ENCODE results near the gene CD244.

GRCh38 chr1:160823296-160823695, 39.4 kb downstream of the CD244 start:
- TF ChIP-seq CTCF (IDR thresholded peaks at IDR 0.05) (no peak), POLR2A (IDR thresholded peaks at IDR 0.05) (no peak)
